SK-N-DZ (cell line): Measurements from ENCODE around the gene IRS2.

Experiments
- DNase-seq: peaks from one replicate; pipeline ENCODE4 v3.0.0-alpha.2; 2015; ENCODE audit warnings: low spot score

IRS2 gene

DNA sequence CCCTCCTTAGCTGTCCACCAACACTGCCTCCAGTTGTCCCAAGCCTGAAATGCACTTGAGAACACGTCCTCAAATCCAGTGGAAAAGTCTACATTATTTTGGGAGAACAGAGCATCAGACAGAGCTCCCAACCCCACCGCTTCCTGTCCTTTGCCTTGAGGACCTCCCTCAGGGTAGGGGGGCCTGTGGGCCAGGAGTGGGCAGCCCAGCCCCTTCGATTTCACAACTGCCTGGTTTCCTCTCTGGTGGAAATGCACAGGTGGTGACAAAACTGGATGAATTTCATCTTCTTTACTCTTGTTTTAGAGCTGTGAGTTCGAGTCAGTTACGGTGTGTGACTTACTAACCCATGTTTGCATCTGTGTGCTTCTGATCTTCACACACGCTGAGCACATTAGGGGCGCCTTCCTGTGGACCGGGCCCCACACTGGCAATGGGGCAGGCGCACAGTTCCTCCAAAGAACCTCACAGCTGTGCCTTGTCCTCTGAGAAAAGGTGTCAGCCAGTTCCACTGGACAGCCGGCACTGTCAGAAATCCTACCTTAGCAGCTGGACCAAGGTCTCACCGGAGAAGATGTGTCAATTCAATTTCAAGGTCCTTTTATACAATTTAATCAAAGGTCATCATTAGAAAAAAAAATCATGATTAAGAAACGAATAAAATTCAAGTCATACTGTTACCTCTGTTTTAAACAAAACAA is 80.2 kb downstream of the IRS2 start:
- no peak for DNase-seq

DNA sequence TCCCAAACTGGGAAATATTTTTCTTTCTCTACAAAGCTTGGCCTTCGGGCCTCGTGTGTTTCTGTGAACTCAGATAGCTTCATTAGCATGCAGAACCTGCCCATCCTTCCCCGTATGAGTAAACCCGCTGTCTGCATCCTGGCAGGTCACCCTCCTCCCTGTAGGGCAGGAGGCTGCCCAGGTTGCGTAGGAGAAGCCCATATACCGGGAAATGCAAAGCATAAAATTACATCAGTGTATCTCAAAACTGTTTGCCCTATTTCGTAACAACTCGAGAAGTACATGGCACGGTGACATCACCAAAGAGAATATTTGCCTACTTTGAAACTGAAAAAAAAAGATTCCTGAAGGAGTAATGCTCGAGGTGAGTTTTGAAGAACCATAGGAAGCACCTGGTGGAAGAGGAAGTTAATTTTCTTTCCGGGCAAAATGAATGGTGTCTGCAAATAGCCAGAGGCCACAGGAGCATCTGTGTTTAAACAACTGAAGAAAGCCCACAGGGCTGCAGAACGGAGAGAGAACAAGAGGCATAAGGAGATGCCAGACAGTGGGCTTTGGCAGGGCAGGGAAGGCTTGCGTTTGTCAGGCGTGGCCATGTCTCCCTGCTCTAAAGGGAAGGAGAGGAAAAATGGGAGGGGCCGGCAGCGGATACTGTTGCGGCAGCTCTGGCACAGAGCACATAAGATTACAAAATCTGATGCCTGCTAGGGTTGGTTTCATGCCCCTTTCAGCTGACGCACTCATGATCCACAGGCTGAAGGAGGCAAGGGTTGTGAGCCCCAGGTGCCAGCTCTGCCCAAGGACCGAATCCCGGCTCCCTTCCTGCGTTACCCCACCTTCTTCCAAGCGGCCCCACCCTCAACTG is 81.4 kb downstream of the IRS2 start:
- no peak for DNase-seq

DNA sequence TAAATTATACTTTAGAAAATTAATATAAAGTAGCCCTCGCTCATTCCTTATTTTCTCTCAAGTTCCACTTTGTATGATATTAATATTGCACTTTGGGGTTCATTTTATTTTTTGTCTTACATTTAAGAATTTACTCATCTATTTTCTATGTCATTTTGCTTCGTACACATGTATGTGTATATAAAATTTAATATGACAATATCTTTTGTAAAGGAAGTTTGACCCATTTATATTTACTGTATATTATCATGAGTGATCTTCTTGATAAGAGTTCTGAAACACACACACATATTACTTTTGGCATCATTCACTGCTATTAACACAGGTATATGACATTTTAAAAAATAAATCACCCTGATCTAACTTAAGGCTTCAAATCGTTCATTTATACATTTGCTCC is 83.1 kb downstream of the IRS2 start:
- no peak for DNase-seq
